Cardiac fibroblast (primary cell): ENCODE data around the gene GNPTG.

Experiments
- DNase-seq, 2 donors: peaks; one replicate each; pipeline versions ENCODE4 v3.0.0 to v3.0.0-alpha.2; 2010; ENCODE audit warnings: low read depth in 2 of 2
- H3K4me3 ChIP-seq, 2 donors: replicated peaks in 1 of 2; 1 replicate in 1 of 2; 2 replicates in 1 of 2; pipeline ENCODE4 v1.5.1; 2011; ENCODE audit warnings: low read depth in 2 of 2, low read length in 2 of 2, mild to moderate bottlenecking in 2 of 2, moderate library complexity in 1 of 2
- CTCF ChIP-seq: IDR thresholded peaks from one replicate; pipeline ENCODE4 v1.5.1; 2011; ENCODE audit warnings: low read depth, mild to moderate bottlenecking, low read length, inconsistent platforms

GNPTG gene

DNA sequence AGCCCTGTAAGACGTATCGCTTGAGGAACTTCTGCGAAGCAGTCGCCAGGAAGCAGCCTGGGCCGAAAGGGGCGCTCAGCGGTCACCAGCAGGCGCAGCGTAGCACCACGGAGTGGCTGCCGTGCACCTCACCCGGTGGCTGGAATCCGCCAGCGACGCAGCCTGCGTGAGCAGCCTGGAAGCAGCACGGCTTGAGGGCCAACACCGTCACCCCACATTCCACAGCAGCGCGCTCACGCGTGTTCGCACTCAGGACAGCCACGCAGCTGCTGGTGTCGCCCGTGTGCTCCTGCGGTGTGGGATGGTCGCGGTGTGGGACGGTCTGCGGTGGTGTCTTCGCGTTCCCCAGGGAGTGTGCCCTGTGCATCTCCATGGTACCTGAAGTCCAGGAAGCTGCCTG is 32.7 kb upstream of the GNPTG start:
- no peak for DNase-seq
- TF ChIP-seq CTCF, result no peak

GRCh38 chr16:1320097-1320496 is 31.6 kb upstream of the GNPTG start:
- H3K4me3 ChIP-seq, result no peak overlapping the region
- TF ChIP-seq CTCF, result no peak
- DNase-seq, result no peak

More for the DNA sequence above, 32.7 kb upstream of the GNPTG start:
- H3K4me3 ChIP-seq, result no peak overlapping the region

GRCh38 chr16:1320658-1321240 is 31.0 kb upstream of the GNPTG start:
- no peak for TF ChIP-seq CTCF
- H3K4me3 ChIP-seq, result no peak overlapping the region
- DNase-seq, result no peak

- no peak for TF ChIP-seq CTCF
- DNase-seq, result no peak
- H3K4me3 ChIP-seq, result no peak overlapping the region
Measured at GRCh38 chr16:1322407-1322806, 29.3 kb upstream of the GNPTG start.

DNA sequence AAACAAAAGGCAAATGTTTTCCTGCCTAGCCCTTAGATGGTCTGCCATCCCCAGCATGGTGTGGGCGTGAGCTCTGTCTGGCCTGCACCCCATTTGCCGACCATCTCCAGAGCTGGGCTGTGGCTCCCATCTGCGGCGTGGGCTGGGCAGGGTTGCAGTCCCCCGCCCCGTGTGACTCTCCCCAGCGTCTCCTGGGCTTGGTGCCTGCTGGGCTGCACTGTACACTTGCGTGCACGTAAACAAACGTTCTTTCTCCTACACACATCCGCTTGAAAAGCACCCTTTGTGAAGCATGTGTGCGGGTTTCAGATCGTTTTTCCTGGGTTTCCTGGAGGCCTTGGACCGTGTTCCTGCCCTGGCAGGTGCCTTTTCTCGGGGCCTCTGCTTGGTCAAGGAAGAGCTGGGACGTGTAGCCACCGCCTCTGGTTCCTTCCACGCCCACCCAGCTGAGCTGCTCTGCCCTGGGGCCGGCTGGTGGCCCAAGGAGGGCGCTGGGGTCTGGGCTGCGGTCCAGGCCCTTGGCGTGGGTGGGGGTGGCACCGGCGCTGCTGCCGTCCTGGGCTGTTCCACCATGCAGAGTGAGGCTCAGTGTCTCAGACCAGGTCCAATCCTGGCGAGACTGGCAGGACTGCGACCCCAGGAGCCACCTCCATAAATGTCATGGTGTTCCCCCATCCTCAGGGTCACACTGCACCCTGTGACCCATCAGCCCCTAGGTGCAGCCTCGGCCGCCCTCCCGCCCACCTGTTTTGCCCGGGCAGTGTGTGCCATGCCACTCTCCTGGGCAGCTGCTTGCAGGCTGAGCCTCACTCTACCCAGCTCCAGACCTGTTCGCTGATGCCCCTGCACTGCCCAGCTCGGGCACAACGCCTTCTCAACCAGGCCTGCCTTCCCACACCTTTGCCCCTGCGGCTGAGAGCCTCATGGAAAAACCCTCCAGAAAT is 28.2 kb upstream of the GNPTG start:
- no peak overlapping the region for H3K4me3 ChIP-seq
- DNase-seq, result no peak
- TF ChIP-seq CTCF, result no peak

GRCh38 chr16:1324286-1324826 is 27.4 kb upstream of the GNPTG start:
- DNase-seq, result no peak
- H3K4me3 ChIP-seq, result no peak overlapping the region
- TF ChIP-seq CTCF, result no peak
